Lower leg skin (tissue), 3 donors: Measurements from ENCODE around the gene SPRED1.

Source experiments
- POLR2A ChIP-seq, 2 donors: fragments of 450-650 bp; IDR thresholded peaks; one replicate each; pipeline ENCODE4 v1.6.1; 2016 to 2017; ENCODE audit warnings: antibody characterized with exemption in 2 of 2, mild to moderate bottlenecking in 1 of 2, moderate library complexity in 1 of 2
- TF ChIP-seq, protein P1 (sequence below), 3 donors: fragments of 450-650 bp; IDR thresholded peaks; one replicate each; pipeline ENCODE4 v1.5.1; 2016; ENCODE audit warnings: antibody characterized with exemption in 3 of 3, mild to moderate bottlenecking in 3 of 3, moderate library complexity in 2 of 3

- TF ChIP-seq, protein P1, sequence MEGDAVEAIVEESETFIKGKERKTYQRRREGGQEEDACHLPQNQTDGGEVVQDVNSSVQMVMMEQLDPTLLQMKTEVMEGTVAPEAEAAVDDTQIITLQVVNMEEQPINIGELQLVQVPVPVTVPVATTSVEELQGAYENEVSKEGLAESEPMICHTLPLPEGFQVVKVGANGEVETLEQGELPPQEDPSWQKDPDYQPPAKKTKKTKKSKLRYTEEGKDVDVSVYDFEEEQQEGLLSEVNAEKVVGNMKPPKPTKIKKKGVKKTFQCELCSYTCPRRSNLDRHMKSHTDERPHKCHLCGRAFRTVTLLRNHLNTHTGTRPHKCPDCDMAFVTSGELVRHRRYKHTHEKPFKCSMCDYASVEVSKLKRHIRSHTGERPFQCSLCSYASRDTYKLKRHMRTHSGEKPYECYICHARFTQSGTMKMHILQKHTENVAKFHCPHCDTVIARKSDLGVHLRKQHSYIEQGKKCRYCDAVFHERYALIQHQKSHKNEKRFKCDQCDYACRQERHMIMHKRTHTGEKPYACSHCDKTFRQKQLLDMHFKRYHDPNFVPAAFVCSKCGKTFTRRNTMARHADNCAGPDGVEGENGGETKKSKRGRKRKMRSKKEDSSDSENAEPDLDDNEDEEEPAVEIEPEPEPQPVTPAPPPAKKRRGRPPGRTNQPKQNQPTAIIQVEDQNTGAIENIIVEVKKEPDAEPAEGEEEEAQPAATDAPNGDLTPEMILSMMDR (IDR thresholded peaks at IDR 0.05) = no peak
- no peak for TF ChIP-seq POLR2A (IDR thresholded peaks at IDR 0.05)
These were observed 41.4 kb upstream of the SPRED1 start for GRCh38 chr15:38211249-38211648.
